Type B pancreatic cell (in vitro differentiated cells): ENCODE results near the gene FOXK1. TPM values are rescaled to one million over a fixed set of nuclear protein-coding genes. Genes with fewer than 3 reads are reported as not detected.

Experiments
- DNase-seq: peaks from one replicate; pipeline ENCODE4 v3.0.0; 2021; ENCODE audit warnings: mixed read lengths; ENCODE audit not compliant: unreplicated experiment; ENCODE audit errors: extremely low spot score
- H3K27ac Mint-ChIP-seq: 2 replicates; pipeline ENCODE4 v1.8.0; 2021; ENCODE audit warnings: mild to moderate bottlenecking, mixed read lengths
- H3K27me3 Mint-ChIP-seq: 2 replicates; pipeline ENCODE4 v1.8.0; 2021; ENCODE audit warnings: mixed read lengths
- H3K36me3 Mint-ChIP-seq: 2 replicates; pipeline ENCODE4 v1.8.0; 2021; ENCODE audit warnings: mixed read lengths
- H3K4me1 Mint-ChIP-seq: one replicate; pipeline ENCODE4 v1.8.0; 2021; ENCODE audit warnings: mixed read lengths; ENCODE audit not compliant: unreplicated experiment
- H3K4me3 Mint-ChIP-seq: 2 replicates; pipeline ENCODE4 v1.8.0; 2021; ENCODE audit warnings: mild to moderate bottlenecking, mixed read lengths
- H3K9me3 Mint-ChIP-seq: 2 replicates; pipeline ENCODE4 v1.8.0; 2021; ENCODE audit warnings: mixed read lengths
- CTCF ChIP-seq: fragments of 200-600 bp; sonication (generic); conservative IDR thresholded peaks from 2 replicates; pipeline ENCODE4 v1.5.0; 2021; ENCODE audit warnings: antibody characterized with exemption, mild to moderate bottlenecking
- total RNA-seq: library from RNA; stranded (reverse); gene quantifications from 2 replicates; pipeline ENCODE4 v1.2.1, GENCODE V29; 2021; ENCODE audit warnings: low replicate concordance

Gene FOXK1
- total RNA-seq, 1 donor from 2014 or later: 55.1 TPM

GRCh38 chr7:4711634-4712033 is 29.5 kb downstream of the FOXK1 start:
- peaks cover 52% of the 10 kb centered on the region for H3K4me1 Mint-ChIP-seq
- no peaks in the 10 kb centered on the region for H3K9me3 Mint-ChIP-seq
- DNase-seq: no peak
- H3K36me3 Mint-ChIP-seq: peaks cover 33% of the 10 kb centered on the region
- peak overlapping the region; percentile 55 for H3K27ac Mint-ChIP-seq
- H3K27me3 Mint-ChIP-seq: no peaks in the 10 kb centered on the region
- H3K4me3 Mint-ChIP-seq: no peak overlapping the region
- no peak for TF ChIP-seq CTCF

- Mint-ChIP-seq H3K27me3 (no peaks in the 10 kb centered on the region), H3K36me3 (peaks cover 34% of the 10 kb centered on the region), H3K4me3 (peak overlapping the region; percentile 34), H3K4me1 (peaks cover 44% of the 10 kb centered on the region), H3K9me3 (no peaks in the 10 kb centered on the region), H3K27ac (peak overlapping the region; percentile 84)
- TF ChIP-seq CTCF: no peak
- DNase-seq: no peak
Measured at GRCh38 chr7:4712281-4713182, 30.4 kb downstream of the FOXK1 start.

GRCh38 chr7:4713183-4713784 is 31.2 kb downstream of the FOXK1 start:
- no peak for TF ChIP-seq CTCF
- Mint-ChIP-seq H3K27ac (no peak overlapping the region), H3K4me3 (no peak overlapping the region), H3K9me3 (no peaks in the 10 kb centered on the region), H3K4me1 (peaks cover 43% of the 10 kb centered on the region), H3K27me3 (no peaks in the 10 kb centered on the region), H3K36me3 (peaks cover 38% of the 10 kb centered on the region)
- no peak for DNase-seq

GRCh38 chr7:4714161-4714700 is 32.1 kb downstream of the FOXK1 start:
- Mint-ChIP-seq H3K4me3 (no peak overlapping the region), H3K9me3 (no peaks in the 10 kb centered on the region), H3K4me1 (peaks cover 40% of the 10 kb centered on the region), H3K27me3 (no peaks in the 10 kb centered on the region), H3K36me3 (peaks cover 38% of the 10 kb centered on the region), H3K27ac (no peak overlapping the region)
- DNase-seq: no peak
- TF ChIP-seq CTCF: no peak

GRCh38 chr7:4714767-4715409 is 32.8 kb downstream of the FOXK1 start:
- TF ChIP-seq CTCF: no peak

More at GRCh38 chr7:4714767-4715409, 32.8 kb downstream of the FOXK1 start:
- no peak overlapping the region for H3K4me3 Mint-ChIP-seq
- H3K27ac Mint-ChIP-seq: peak overlapping the region; percentile 39
- H3K27me3 Mint-ChIP-seq: no peaks in the 10 kb centered on the region
- no peak for DNase-seq
- H3K9me3 Mint-ChIP-seq: no peaks in the 10 kb centered on the region
- H3K4me1 Mint-ChIP-seq: peaks cover 44% of the 10 kb centered on the region
- H3K36me3 Mint-ChIP-seq: peaks cover 41% of the 10 kb centered on the region
